ENCODE results near the gene CRYL1. TPM values are rescaled to one million over a fixed set of nuclear protein-coding genes. Genes with fewer than 3 reads are reported as not detected.

CRYL1 gene
- total RNA-seq, 1 donor from 2014 or later = 29.4 TPM

DNA sequence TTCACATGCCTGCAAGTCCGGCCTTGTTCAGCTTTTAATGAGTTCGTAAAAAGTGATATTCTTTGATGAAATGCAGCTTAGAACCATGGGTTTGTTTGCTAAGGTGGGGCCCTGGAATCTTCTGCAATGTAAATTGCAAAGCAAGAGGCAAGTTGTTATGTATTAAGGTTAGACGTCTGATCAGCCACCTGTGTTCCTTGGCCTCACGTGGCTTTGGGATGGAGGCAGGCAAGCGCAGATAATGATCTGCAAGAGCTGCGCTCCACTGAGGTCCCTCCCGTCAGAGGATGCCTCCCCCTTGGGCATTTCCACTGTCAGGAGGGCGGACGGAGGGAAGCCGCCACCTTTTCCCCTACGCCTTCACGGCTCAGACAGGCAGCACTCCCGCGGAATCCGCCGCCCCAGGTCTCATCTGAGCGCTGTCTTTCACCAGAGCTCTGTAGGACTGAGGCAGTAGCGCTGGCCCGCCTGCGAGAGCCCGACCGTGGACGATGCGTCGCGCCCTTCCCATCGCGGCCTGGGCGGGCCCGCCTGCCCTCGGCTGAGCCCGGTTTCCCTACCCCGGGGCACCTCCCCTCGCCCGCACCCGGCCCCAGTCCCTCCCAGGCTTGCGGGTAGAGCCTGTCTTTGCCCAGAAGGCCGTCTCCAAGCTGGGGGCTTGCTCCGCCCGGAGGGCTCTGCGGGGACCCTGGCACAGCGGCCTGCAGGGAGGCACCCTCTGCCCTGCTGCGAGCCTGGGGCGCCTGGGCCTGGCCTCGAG lies 110.9 kb downstream of the CRYL1 start:
- TF ChIP-seq, protein P1, sequence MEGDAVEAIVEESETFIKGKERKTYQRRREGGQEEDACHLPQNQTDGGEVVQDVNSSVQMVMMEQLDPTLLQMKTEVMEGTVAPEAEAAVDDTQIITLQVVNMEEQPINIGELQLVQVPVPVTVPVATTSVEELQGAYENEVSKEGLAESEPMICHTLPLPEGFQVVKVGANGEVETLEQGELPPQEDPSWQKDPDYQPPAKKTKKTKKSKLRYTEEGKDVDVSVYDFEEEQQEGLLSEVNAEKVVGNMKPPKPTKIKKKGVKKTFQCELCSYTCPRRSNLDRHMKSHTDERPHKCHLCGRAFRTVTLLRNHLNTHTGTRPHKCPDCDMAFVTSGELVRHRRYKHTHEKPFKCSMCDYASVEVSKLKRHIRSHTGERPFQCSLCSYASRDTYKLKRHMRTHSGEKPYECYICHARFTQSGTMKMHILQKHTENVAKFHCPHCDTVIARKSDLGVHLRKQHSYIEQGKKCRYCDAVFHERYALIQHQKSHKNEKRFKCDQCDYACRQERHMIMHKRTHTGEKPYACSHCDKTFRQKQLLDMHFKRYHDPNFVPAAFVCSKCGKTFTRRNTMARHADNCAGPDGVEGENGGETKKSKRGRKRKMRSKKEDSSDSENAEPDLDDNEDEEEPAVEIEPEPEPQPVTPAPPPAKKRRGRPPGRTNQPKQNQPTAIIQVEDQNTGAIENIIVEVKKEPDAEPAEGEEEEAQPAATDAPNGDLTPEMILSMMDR (IDR thresholded peaks at IDR 0.05; ENCODE audit: unreplicated experiment) = no peak
- Mint-ChIP-seq H3K9me3 (peaks cover 7% of the 10 kb centered on the region), H3K4me3 (no peak overlapping the region), H3K4me1 (peaks cover 54% of the 10 kb centered on the region), H3K27me3 (ENCODE audit: low read depth) (no peaks in the 10 kb centered on the region), H3K27ac (peak overlapping the region; percentile 25), H3K36me3 (peaks cover 16% of the 10 kb centered on the region)
- no peak for DNase-seq (ENCODE audit: low spot score in 2 of 2, unreplicated experiment in 2 of 2)

DNA sequence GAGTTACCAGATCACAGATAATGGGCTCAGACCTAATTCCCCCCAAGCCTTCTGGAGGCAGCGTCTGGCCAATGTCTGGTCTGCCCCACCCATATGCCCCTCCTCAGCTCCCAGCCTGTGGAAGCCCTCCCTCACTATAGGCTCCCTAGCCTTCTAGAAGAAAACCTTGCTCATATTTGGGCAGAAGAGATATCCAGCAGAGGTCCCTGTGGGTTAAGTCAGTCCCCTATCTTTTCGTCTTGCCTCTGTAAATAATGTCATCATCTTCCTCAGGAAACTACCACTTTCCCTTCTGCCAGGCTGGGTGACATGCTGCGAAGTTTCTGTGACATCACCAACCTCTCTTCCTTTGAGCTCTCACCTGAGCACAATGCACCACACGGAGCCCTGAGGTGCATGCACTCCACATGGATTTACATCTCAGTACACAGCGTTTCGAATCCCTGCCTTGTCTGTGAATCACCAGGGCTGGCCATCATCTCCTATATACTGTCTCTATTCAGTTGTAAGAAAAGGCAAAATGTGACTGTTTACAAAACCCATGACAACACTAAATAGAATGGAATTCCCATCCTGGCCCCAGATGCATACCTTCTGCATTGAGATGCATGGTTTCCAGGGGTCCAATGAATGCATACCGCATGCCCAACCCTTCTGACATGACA lies 112.8 kb downstream of the CRYL1 start:
- DNase-seq (ENCODE audit: low spot score in 2 of 2, unreplicated experiment in 2 of 2) = no peak
- TF ChIP-seq, protein P1 (IDR thresholded peaks at IDR 0.05; ENCODE audit: unreplicated experiment) = no peak
- H3K36me3 Mint-ChIP-seq = peaks cover 7% of the 10 kb centered on the region
- peak overlapping the region; percentile 60 for H3K27ac Mint-ChIP-seq
- H3K27me3 Mint-ChIP-seq (ENCODE audit: low read depth) = no peaks in the 10 kb centered on the region
- no peak overlapping the region for H3K4me3 Mint-ChIP-seq
- H3K4me1 Mint-ChIP-seq = peaks cover 52% of the 10 kb centered on the region
- peaks cover 2% of the 10 kb centered on the region for H3K9me3 Mint-ChIP-seq

DNA sequence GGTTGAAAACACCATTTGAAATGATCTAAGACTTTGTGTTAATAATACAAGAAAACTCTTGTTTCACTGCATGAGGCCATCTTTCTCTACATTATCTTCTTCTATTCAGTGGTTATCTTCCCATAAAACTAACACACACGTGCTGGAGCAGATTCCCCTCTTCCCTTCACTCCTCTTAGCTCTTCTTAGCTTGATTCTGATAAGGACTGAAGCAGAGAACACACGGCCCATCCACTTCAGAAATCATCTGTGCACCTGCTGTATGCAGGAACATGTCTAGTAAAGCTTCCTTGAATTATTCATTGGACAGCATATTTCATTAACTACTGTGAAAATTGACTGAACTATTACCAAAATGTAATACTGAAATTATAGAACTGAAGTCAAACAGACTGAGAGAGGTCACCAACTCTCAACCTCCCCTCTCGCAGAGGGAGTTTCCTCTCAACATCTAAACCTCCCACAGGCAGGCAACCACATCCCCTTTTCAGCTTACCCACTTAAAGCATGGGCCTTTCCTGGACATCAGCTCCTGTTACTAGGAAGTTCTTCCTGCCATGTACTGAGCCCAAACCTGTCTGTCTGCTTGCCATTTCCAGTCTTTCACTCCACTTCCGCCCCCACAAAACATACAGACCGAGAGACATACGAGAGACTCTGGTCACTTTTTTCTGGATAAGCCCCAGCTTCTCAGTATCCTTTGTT lies 113.9 kb downstream of the CRYL1 start:
- Mint-ChIP-seq H3K36me3 (peaks cover 3% of the 10 kb centered on the region), H3K27ac (peak overlapping the region; percentile 85), H3K27me3 (ENCODE audit: low read depth) (no peaks in the 10 kb centered on the region), H3K4me1 (peaks cover 57% of the 10 kb centered on the region), H3K4me3 (no peak overlapping the region), H3K9me3 (peaks cover 2% of the 10 kb centered on the region)
- DNase-seq (ENCODE audit: low spot score in 2 of 2, unreplicated experiment in 2 of 2) = no peak
- TF ChIP-seq, protein P1 (IDR thresholded peaks at IDR 0.05; ENCODE audit: unreplicated experiment) = no peak

DNA sequence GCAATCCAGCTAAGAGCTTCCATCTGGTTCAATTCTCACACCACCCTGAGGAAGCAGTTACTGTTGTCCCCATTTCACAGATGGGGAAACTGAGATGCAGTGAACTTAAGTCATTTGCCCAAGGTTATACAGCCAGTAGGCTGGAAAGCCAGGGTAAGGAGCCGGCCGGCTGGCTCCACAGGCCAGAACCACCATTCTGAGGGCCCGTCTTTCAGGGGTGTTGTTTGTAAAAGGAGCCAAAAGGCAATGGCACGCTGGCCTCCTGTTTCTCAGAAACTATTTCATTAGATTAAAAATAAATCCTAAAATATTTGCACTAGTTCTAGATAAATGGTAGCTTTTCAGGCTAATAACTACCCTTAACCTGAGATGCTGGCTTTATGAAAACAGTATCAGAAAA lies 114.9 kb downstream of the CRYL1 start:
- H3K36me3 Mint-ChIP-seq = peaks cover 3% of the 10 kb centered on the region
- H3K9me3 Mint-ChIP-seq = peaks cover 2% of the 10 kb centered on the region
- H3K4me1 Mint-ChIP-seq = peaks cover 60% of the 10 kb centered on the region
- H3K27ac Mint-ChIP-seq = peak overlapping the region; percentile 88
- DNase-seq (ENCODE audit: low spot score in 2 of 2, unreplicated experiment in 2 of 2) = no peak
- no peaks in the 10 kb centered on the region for H3K27me3 Mint-ChIP-seq (ENCODE audit: low read depth)
- H3K4me3 Mint-ChIP-seq = no peak overlapping the region
- TF ChIP-seq, protein P1 (IDR thresholded peaks at IDR 0.05; ENCODE audit: unreplicated experiment) = no peak

DNA sequence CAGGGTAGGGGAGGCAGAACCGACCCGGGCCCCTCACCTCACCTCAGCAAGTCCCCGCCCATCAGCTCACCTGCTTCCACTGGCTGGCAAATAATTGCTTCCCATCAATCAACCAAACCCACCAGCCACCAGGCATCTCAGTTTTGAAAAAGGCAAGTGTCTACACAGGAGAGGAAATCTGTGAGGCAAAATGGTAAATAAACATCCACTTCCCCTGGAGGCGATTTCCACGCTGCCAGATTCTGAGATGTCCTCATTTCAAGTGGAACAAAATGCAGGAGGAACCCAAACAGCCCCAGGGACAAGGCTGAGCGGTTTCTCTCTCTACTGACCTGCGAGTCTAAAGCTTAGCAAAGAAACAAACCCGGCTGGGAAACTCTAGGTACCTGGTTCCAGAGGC lies 117.5 kb downstream of the CRYL1 start:
- H3K4me1 Mint-ChIP-seq = peaks cover 76% of the 10 kb centered on the region
- H3K27me3 Mint-ChIP-seq (ENCODE audit: low read depth) = no peaks in the 10 kb centered on the region
- TF ChIP-seq, protein P1 (IDR thresholded peaks at IDR 0.05; ENCODE audit: unreplicated experiment) = no peak
- no peak overlapping the region for H3K4me3 Mint-ChIP-seq
- DNase-seq (ENCODE audit: low spot score in 2 of 2, unreplicated experiment in 2 of 2) = peak in 1 of 2 experiments; percentile 24
- peaks cover 2% of the 10 kb centered on the region for H3K9me3 Mint-ChIP-seq
- H3K27ac Mint-ChIP-seq = peak overlapping the region; percentile 58
- peaks cover 3% of the 10 kb centered on the region for H3K36me3 Mint-ChIP-seq

Data from mesothelial cell of epicardium (in vitro differentiated cells).